Thyroid gland (tissue), 4 donors: Measurements from ENCODE around the gene FCHSD2.

ENCODE experiments used
- CTCF ChIP-seq, 6 experiments: fragments of 200-600 bp in 3 of 6; fragments of 450-650 bp in 3 of 6; sonication (generic) in 3 of 6; IDR thresholded peaks; one replicate each; pipeline ENCODE4 v1.5.1; 2016 to 2019; ENCODE audit warnings: antibody characterized with exemption in 6 of 6, mild to moderate bottlenecking in 2 of 6, inconsistent platforms in 1 of 6, moderate library complexity in 1 of 6
- POLR2A ChIP-seq, 2 donors: fragments of 450-650 bp; IDR thresholded peaks; one replicate each; pipeline ENCODE4 v1.6.1; 2017; ENCODE audit warnings: antibody characterized with exemption in 2 of 2, mild to moderate bottlenecking in 2 of 2, moderate library complexity in 1 of 2

GRCh38 chr11:72860592-72860991, 281.5 kb downstream of the FCHSD2 start:
- no peak for TF ChIP-seq CTCF (IDR thresholded peaks at IDR 0.05)
- no peak for TF ChIP-seq POLR2A (IDR thresholded peaks at IDR 0.05)
